Endothelial cell of umbilical vein (primary cell): ENCODE measurements around the gene PEMT. TPM values are rescaled to one million over a fixed set of nuclear protein-coding genes. Genes with fewer than 3 reads are reported as not detected.

Source experiments
- BruUV-seq: library from RNA; stranded (reverse); fragments of 400-500 nt; replicated peaks from 2 replicates; lab custom pipeline; 2021; lab: Mats Ljungman, UMichigan
- CTCF ChIA-PET: fragments of 300-600, 350-600 bp; sonication (Branson Sonifier 250); formaldehyde crosslinking; loops from one replicate; lab custom pipeline; 2021; ENCODE audit warnings: antibody characterized with exemption, inconsistent platforms; lab: Charles Lee
- POLR2A ChIA-PET: fragments of 300-600, 350-600 bp; sonication (Branson Sonifier 250); formaldehyde crosslinking; loops from one replicate; lab custom pipeline; 2021; ENCODE audit warnings: antibody characterized with exemption, inconsistent platforms; lab: Charles Lee
- DNase-seq: peaks from one replicate; pipeline ENCODE4 v3.0.0-alpha.2; 2011; ENCODE audit warnings: low read depth, low spot score
- FAIRE-seq: peaks from 2 replicates; lab custom pipeline; 2011; peaks lifted over from hg19 to GRCh38; lab: Jason Lieb, UNC
- H2AFZ ChIP-seq: 2 replicates; pipeline ENCODE4 v1.6.0; 2012; ENCODE audit warnings: low read depth, low read length, control low read depth, inconsistent platforms
- H3K27ac ChIP-seq: 2 replicates; pipeline ENCODE4 v1.5.1; 2011; ENCODE audit warnings: low read depth, mild to moderate bottlenecking, control low read depth, low read length, moderate library complexity; ENCODE audit not compliant: insufficient read depth
- H3K27me3 ChIP-seq, 2 experiments: 2 replicates each; pipeline versions ENCODE4 v1.6.0 to v1.6.1; 2011; ENCODE audit warnings: low read length in 2 of 2, mixed read lengths in 1 of 2; ENCODE audit not compliant: control insufficient read depth in 2 of 2, insufficient read depth in 2 of 2
- H3K36me3 ChIP-seq, 2 experiments: 2 replicates in 1 of 2; 3 replicates in 1 of 2; pipeline ENCODE4 v1.5.1; 2011; ENCODE audit warnings: low read length in 2 of 2, mild to moderate bottlenecking in 1 of 2, moderate library complexity in 1 of 2; ENCODE audit not compliant: control insufficient read depth in 2 of 2, insufficient read depth in 2 of 2; ENCODE audit errors: extremely low read depth in 1 of 2
- H3K4me1 ChIP-seq: 3 replicates; pipeline ENCODE4 v1.5.1; 2011; ENCODE audit warnings: mild to moderate bottlenecking, low read length; ENCODE audit not compliant: control insufficient read depth, insufficient read depth; ENCODE audit errors: extremely low read depth
- H3K4me2 ChIP-seq: 2 replicates; pipeline ENCODE4 v1.6.1; 2011; ENCODE audit warnings: low read length, control low read depth, mixed read lengths; ENCODE audit not compliant: insufficient read depth
- H3K4me3 ChIP-seq, 3 experiments: fragments of 200-600 bp in 1 of 3; sonication (generic), shearing (Covaris generic) in 1 of 3; replicated peaks in 1 of 3; 2 replicates each; pipeline ENCODE4 v1.5.1; 2011 to 2016; ENCODE audit warnings: control low read depth in 3 of 3, low read length in 3 of 3, mild to moderate bottlenecking in 2 of 3, inconsistent platforms in 1 of 3, low read depth in 1 of 3, moderate library complexity in 1 of 3; ENCODE audit not compliant: insufficient read depth in 1 of 3
- H3K79me2 ChIP-seq: 2 replicates; pipeline ENCODE4 v1.6.0; 2012; ENCODE audit warnings: low read length, inconsistent platforms; ENCODE audit not compliant: control insufficient read depth, insufficient read depth
- H3K9ac ChIP-seq: replicated peaks from 2 replicates; pipeline ENCODE3; 2011; ENCODE audit warnings: low read length, control low read depth; ENCODE audit not compliant: insufficient read depth; ENCODE audit errors: extremely low read depth
- H3K9me1 ChIP-seq: replicated peaks from 3 replicates; pipeline ENCODE4 v1.6.0; 2011; ENCODE audit warnings: mild to moderate bottlenecking, low read length; ENCODE audit not compliant: control insufficient read depth, insufficient read depth; ENCODE audit errors: extremely low read depth
- H3K9me3 ChIP-seq: replicated peaks from 2 replicates; pipeline ENCODE4 v1.5.1; 2012; ENCODE audit warnings: low read length, inconsistent platforms; ENCODE audit not compliant: control insufficient read depth, insufficient read depth
- H4K20me1 ChIP-seq: replicated peaks from 2 replicates; pipeline ENCODE3; 2011; ENCODE audit warnings: mild to moderate bottlenecking, low read length; ENCODE audit not compliant: control insufficient read depth, insufficient read depth; ENCODE audit errors: extremely low read depth
- EZH2 ChIP-seq: IDR thresholded peaks from 2 replicates; pipeline ENCODE4 v1.6.1; 2012; ENCODE audit warnings: borderline replicate concordance, low read depth, mild to moderate bottlenecking, moderate library complexity, low read length, inconsistent platforms; ENCODE audit not compliant: severe bottlenecking
- FOS ChIP-seq: IDR thresholded peaks from 2 replicates; pipeline ENCODE4 v1.6.1; 2011; ENCODE audit warnings: mild to moderate bottlenecking, low read length, moderate library complexity, borderline replicate concordance; ENCODE audit not compliant: insufficient read depth
- GATA2 ChIP-seq: IDR thresholded peaks from 2 replicates; pipeline ENCODE4 v1.7.0; 2011; ENCODE audit warnings: low read depth, mild to moderate bottlenecking, moderate library complexity, mixed read lengths, low read length; ENCODE audit not compliant: insufficient read length, insufficient read depth
- JUN ChIP-seq: IDR thresholded peaks from 2 replicates; pipeline ENCODE4 v1.6.1; 2011; ENCODE audit warnings: borderline replicate concordance, low read depth; ENCODE audit not compliant: insufficient read length, insufficient read depth
- MYC ChIP-seq: IDR thresholded peaks from one replicate; pipeline ENCODE4 v1.6.1; 2011; ENCODE audit warnings: mild to moderate bottlenecking, low read depth, low read length
- POLR2A ChIP-seq: IDR thresholded peaks from 2 replicates; pipeline ENCODE4 v1.6.1; 2012; ENCODE audit warnings: low read depth, mild to moderate bottlenecking, control low read depth, low read length
- POLR2AphosphoS5 ChIP-seq: IDR thresholded peaks from 2 replicates; pipeline ENCODE4 v1.6.1; 2012; ENCODE audit warnings: low read depth, mild to moderate bottlenecking, control low read depth, low read length, moderate library complexity; ENCODE audit not compliant: insufficient read depth
- dilution Hi-C: fragments of 300-500 bp; cut with MboI; formaldehyde crosslinking; loops from one replicate; pipeline ENCODE4 v1.15.0; 2019; ENCODE audit warnings: low sequenced_read_pairs; ENCODE audit not compliant: extremely low pct_ligation_motif_present
- intact Hi-C: fragments of 100-400 bp; cut with micrococcal nuclease; formaldehyde crosslinking; loops from one replicate; pipeline ENCODE4 v1.10.0; 2022
- polyA plus RNA-seq, 4 experiments: library from polyadenylated mRNA; depleted of rRNA in 3 of 4; stranded (reverse) in 3 of 4; unstranded in 1 of 4; fragments of >200 nt; gene quantifications; 2 replicates each; pipeline versions ENCODE4 v1.2.1 to v1.2.3, GENCODE V29; 2011 to 2012; ENCODE audit warnings: missing spikeins in 1 of 4
- total RNA-seq: library from RNA; stranded (reverse); gene quantifications from 2 replicates; pipeline ENCODE4 v1.2.3, GENCODE V29; 2021
- TF ChIP-seq, protein P1 (sequence below), 2 donors: IDR thresholded peaks; 1 replicate in 1 of 2; 2 replicates in 1 of 2; pipeline ENCODE4 v1.5.1; 2011; ENCODE audit warnings: low read length in 2 of 2, mild to moderate bottlenecking in 2 of 2, moderate library complexity in 2 of 2, control low read depth in 1 of 2, inconsistent platforms in 1 of 2, low read depth in 1 of 2; ENCODE audit not compliant: insufficient read depth in 1 of 2; ENCODE audit errors: extremely low read depth in 1 of 2
- TF ChIP-seq, protein P2 (sequence below): IDR thresholded peaks from 2 replicates; pipeline ENCODE4 v1.6.1; 2011; ENCODE audit not compliant: insufficient read depth, insufficient read length

PEMT gene
- total and polyA plus RNA-seq, 2 donors (not counting 3 experiments of a cell fraction or from before 2014, with no cell fraction given): 35.1 to 58.4 TPM

DNA sequence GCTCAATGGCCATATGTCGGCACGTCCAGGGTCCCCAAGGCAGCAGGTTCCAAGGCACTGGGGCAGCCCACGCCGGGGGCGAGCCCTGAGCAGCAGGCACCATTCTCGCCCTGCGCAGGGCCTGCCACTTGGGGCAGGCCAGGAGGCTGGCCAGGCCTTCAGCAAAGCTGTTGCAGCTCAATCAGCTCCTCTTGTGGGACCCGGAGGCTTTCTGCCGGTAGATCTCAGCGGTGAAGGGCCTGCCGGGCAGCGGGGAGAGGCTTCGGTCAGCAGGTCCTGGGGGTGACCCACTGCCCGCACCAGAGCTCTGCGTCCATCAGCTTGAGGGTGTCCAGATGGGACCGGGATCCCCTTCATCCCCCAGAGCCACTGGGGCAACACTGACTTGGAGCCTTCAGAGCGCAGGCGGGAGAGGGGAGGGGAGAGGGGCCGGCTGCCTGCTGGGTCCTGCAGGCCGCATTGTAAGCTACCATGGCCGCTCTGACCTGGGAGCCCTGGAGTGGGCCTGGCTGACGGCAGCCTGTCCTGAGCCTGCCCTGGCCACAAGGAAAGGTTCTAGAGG lies 85.8 kb downstream of the PEMT start:
- dilution Hi-C loops: no loop called here
- intact Hi-C loops: no loop called here

More for the DNA sequence above, 85.8 kb downstream of the PEMT start:
- Histone ChIP-seq H3K36me3 (no peaks in the 10 kb centered on the region), H3K9me1 (no peaks in the 10 kb centered on the region), H3K79me2 (no peaks in the 10 kb centered on the region), H3K27me3 (no peaks in the 10 kb centered on the region), H2AFZ (no peak overlapping the region), H3K9me3 (no peaks in the 10 kb centered on the region), H4K20me1 (no peaks in the 10 kb centered on the region), H3K4me1 (no peaks in the 10 kb centered on the region), H3K27ac (no peak overlapping the region), H3K4me3 (no peak overlapping the region), H3K9ac (no peak overlapping the region), H3K4me2 (no peak overlapping the region)
- FAIRE-seq (no peak), DNase-seq (no peak)
- no TSS peak for BruUV-seq
- ChIA-PET POLR2A (no interaction called here), CTCF (interaction anchor here (1.2 to 4.0 kb wide), 3 partner anchors 9 to 149 kb away, joined by 3 to 33 read pairs (median 6); partner anchors contain the start of gene RASD1)
- TF ChIP-seq POLR2A (no peak), JUN (no peak), MYC (no peak), EZH2 (no peak), GATA2 (no peak), FOS (no peak), POLR2AphosphoS5 (no peak)
- TF ChIP-seq, protein P1, sequence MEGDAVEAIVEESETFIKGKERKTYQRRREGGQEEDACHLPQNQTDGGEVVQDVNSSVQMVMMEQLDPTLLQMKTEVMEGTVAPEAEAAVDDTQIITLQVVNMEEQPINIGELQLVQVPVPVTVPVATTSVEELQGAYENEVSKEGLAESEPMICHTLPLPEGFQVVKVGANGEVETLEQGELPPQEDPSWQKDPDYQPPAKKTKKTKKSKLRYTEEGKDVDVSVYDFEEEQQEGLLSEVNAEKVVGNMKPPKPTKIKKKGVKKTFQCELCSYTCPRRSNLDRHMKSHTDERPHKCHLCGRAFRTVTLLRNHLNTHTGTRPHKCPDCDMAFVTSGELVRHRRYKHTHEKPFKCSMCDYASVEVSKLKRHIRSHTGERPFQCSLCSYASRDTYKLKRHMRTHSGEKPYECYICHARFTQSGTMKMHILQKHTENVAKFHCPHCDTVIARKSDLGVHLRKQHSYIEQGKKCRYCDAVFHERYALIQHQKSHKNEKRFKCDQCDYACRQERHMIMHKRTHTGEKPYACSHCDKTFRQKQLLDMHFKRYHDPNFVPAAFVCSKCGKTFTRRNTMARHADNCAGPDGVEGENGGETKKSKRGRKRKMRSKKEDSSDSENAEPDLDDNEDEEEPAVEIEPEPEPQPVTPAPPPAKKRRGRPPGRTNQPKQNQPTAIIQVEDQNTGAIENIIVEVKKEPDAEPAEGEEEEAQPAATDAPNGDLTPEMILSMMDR (IDR thresholded peaks at IDR 0.05; ENCODE audit: extremely low read depth in 1 of 2, insufficient read depth in 1 of 2, low read depth in 1 of 2, low read length in 2 of 2): no peak
- TF ChIP-seq, protein P2, sequence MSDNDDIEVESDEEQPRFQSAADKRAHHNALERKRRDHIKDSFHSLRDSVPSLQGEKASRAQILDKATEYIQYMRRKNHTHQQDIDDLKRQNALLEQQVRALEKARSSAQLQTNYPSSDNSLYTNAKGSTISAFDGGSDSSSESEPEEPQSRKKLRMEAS: no peak
